Adipose tissue (tissue), 3 donors: ENCODE data around the gene SRD5A2. TPM values are rescaled to one million over a fixed set of nuclear protein-coding genes. Genes with fewer than 3 reads are reported as not detected.
"Not testable (repeated sequence)": the region's sequence is repeated elsewhere in the genome, so short reads cannot be mapped to it uniquely, and the experiment has no call there.

Experiments
- H3K27ac ChIP-seq: one replicate; pipeline ENCODE4 v1.5.1; 2013; ENCODE audit warnings: low read depth, low read length
- WGBS, 3 donors: extraction: QIAGEN DNeasy Blood & Tissue Kit; methylation state at CpG; one replicate each; pipeline ENCODE4 v1.1.7; 2013; 5-methylcytosine and 5-hydroxymethylcytosine counted together
- polyA plus RNA-seq, 3 donors: library from polyadenylated mRNA; stranded (reverse); fragments of 200-250 nt; gene quantifications; one replicate each; pipeline ENCODE4 v1.2.3, GENCODE V29; 2013
- donor health status: healthy with polysubstance abuse.
- donor health status: Bipolar disorder and iron deficiency.
- donor health status: healthy.

SRD5A2 gene
- polyA plus RNA-seq, 3 donors, result under 0.01 TPM; not detected in 2

DNA sequence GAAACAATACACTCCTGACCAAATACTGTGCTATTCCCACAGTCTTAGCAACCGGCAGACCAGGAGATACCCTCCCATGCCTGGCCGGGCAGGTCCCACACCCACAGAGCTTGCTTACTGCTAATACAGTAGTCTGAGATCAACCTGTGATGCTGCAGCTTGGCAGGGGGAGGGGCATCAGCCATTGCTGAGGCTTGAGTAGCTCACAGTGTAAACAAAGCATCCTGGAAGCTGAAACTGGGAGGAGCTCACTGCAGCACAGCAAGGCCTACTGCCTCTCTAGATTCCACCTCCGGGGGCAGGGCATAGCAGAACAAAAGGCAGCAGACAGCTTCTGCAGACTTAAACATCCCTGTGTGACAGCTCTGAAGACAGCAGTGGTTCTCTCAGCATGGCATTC, 91.4 kb downstream of the SRD5A2 start:
- 28 to 61% (median 55%) methylated on average over 3 of the region's 3 CpGs for WGBS, 3 donors
- not testable (repeated sequence) for H3K27ac ChIP-seq

DNA sequence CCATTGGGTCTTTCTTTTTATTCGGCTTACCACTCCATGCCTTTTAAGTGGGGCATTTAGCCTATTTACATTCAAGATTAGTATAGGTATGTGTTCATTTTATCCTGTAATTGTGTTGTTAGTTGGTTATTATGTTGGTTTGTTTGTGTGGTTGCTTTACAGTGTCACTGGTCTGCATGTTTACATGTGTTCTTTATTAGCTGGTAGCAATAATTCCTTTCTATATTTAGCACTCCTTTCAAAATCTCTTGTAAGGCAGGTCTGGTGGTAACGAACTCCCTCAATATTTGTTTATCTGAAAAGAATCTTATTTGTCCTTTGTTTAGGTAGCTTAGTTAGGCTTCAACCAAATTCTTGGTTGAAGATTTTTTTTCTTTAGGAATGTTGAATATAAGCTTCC, 97.5 kb downstream of the SRD5A2 start:
- WGBS, 3 donors, result 61 to 81% (median 80%) methylated on average over 2 of the region's 2 CpGs
- no peak overlapping the region for H3K27ac ChIP-seq

DNA sequence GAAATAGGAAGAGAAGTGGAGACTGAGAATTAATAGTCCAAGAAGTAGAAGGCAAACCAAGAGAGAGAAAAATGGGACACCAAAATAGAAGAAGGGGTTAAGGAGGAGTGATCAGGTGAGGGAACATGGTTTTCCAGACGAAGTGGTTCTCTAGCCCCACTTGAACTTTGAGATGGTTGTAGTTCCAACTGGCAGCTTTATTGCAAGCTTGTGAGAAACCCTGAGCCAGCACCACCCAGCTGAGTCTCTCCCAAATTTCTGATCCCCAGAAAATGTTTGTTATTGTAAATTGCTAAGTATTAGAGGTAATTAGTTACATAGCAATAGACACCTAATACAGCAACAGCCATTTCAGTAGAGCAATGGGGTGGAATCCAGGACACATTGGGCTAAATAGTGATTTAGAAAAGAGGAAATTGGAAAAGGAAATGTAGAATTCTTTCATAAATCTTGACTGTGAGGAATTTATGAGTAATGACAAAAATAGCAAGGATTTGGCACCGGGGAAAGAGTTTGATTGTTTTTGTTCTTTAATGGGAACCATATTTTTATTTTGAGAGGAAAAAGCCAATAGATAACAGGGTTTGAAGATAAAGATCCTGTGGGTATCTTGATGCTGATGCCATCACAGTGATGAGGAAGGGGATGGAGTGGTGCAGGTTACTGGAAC, 104.1 kb downstream of the SRD5A2 start:
- WGBS, 3 donors, result 52 to 65% (median 53%) methylated on average over 2 of the region's 2 CpGs

DNA sequence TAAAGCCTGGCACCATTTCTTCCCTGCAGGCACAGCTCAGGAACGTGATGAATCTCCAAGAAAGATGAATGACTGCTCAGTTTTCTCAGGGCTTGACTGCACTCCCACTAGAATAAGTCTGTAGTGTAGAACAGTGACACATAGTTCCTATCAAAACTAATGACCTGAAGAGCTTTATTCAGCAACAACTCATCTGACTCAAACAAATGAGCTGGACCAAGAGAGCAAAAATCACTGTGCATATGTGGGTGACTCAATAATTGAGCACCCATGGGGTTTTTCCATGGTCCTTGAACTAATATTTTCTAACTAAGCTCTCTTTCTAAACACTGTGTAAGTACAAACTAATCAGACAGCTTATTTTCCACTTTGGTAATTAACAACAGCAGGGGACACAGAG, 105.0 kb downstream of the SRD5A2 start:
- H3K27ac ChIP-seq, result no peak overlapping the region
- 19 to 35% (median 31%) methylated on average over 1 of the region's 1 CpG for WGBS, 3 donors

More for the DNA sequence above, 104.1 kb downstream of the SRD5A2 start:
- H3K27ac ChIP-seq, result no peak overlapping the region

DNA sequence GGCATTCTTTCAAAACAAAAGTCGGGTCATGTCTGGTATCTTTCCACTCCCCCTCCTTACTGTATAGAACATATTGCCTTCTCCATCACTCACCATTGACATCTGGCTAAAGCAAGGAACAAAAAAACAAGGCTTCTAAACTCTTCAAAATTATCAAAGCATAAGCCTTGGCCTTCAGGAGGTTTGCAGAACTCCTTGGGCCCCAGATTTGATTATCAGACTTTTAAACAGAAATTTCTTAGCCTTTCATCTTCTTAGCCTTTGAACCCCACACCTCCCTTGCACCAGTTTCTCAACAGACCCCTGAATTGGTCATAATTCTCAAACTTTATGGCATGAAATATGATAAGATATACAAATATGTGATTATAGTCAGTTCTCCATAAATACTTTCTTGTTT, 106.4 kb downstream of the SRD5A2 start:
- H3K27ac ChIP-seq, result no peak overlapping the region
- 35 to 51% (median 43%) methylated on average over 1 of the region's 1 CpG for WGBS, 3 donors

Other genes with a start within 250 kb of the SRD5A2 start
- under 1 TPM in 2 of 3 donors, not detected in 1; 0.10 to 0.28 TPM for gene XDH, start 166.2 kb downstream of the SRD5A2 start, polyA plus RNA-seq